HG02763 (cell line): ENCODE results near the gene SMO.

Source experiments
- ATAC-seq: cut with Tn5 transposase; IDR thresholded peaks from one replicate; pipeline ENCODE4 v1.9.1; 2021; ENCODE audit warnings: mild to moderate bottlenecking, moderate library complexity; ENCODE audit not compliant: unreplicated experiment

Gene SMO

DNA sequence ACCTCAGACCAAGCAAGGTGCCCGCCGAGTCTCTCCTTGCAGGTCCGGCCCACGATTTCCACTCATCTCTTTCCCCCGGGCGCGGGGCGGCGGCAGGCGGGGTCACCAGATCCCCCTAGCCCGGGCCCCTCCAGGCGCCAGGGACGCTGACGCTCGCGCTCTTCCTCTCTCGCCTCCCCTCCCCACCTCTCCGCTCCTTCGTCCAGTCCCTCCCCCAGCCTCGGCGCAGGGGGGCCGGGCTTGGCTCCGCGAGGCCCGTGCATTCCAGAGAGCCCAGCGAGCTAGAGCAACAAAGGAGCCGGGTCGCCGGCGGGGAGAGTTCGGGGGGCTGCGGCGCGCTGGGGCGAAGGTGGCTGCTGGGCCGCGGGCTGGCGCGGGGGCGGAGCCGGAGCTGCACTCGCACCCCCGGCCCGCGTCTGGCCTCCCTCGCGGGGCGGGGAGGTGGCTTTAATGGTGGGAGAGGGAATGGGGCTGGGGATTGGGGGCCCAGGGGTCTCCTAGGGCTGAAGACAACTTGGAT is at the start of gene SMO:
SMO (plus strand) TSS at position 262 of the 520 bp plus-strand sequence. CDS start 519 bp downstream, outside the sequence.
- no peak for ATAC-seq

DNA sequence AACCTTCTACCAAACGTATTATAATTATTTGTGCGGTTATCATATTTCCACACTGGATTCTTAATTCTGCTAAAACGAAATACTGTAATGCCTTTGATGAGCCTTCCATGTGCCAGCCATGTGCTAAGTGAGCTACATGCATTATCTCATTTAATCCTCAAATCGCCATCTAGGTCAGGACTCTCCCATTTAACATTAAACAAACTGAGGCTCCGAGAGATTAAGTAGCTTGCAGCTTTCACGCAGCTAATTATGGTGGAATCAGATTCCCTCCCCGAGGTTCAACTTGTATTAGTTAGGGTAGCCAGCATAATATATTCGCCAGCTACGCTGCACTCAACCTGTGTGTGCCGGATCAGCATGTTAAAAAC is 44.7 kb upstream of the SMO start:
- ATAC-seq = no peak

DNA sequence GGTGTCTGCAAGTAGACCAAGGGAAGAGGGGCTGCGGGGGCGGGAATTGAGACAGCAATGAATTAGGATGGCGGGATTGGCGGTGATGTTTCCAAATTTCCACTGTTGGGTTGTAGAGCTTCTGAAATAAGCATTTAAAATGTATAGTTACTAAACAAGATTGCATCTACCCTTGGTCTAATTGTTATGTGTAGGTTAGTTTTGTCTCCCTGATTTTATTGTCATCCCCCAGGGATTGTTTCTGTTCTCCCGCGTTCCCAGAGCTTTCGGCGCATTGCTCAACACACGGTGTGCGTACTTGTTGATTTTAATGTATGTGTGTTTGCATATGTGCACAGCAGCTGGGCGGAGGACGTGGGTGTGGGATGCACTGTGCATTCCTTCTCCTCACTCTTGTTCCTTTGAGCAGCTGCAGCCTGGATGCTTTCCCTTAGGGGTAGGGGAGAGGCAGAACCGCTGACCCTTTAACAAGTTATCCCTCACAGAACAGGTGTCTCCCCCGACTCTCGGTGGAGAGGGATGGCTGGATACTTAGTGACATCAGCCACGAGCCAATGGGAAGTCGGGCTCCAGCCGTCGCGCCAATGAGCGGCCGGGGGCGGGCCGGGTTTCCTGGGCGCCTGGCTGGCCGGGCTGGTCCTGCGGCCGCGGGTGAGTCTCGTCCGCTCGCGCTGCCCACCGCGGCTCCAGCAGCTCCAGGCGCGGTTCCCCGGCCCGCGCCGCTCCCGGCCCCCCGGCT is 44.2 kb upstream of the SMO start, which contains the start of gene TSPAN33:
TSPAN33 (plus strand) TSS at position 613 of the 739 bp plus-strand sequence. CDS start 274 bp downstream, outside the sequence.
- peak; percentile 78 for ATAC-seq

DNA sequence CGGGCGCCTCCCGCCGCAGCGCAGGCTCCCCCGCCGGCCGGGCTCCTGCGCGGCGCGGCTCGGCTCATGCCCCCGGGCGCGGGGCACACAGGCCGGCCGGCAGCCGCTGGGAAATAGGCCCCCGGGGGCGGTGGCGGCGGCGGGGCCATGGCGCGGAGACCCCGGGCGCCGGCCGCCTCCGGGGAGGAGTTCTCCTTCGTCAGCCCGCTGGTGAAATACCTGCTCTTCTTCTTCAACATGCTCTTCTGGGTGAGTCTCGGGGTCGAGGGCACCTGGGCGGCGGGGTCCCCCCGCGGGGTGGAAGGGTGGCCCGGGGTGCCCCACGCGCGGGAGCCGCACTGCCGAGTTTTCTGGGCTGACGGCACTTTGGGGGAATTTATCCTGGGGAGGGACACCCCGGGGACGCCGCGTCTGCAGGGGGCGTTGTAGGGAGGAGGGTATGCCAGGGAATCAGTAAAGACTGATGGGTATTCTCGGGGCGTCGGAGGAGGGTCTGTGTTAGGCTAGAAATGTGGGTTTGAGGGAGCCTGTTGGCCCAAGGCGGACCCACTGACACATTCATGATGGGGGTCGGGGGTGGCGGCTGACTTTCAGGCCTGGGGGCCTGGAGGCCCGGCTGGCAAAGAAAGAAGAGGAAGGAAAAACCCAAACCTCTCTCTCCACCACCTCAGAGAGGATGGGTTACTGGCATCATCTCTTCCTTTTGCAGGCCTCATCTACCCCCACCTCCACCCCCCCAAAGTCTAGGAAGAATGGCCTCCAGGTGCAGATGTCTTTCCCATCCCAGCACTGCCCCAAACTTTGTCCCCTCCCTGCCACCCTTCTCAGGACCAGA is 43.4 kb upstream of the SMO start:
- ATAC-seq = peak; percentile 9

DNA sequence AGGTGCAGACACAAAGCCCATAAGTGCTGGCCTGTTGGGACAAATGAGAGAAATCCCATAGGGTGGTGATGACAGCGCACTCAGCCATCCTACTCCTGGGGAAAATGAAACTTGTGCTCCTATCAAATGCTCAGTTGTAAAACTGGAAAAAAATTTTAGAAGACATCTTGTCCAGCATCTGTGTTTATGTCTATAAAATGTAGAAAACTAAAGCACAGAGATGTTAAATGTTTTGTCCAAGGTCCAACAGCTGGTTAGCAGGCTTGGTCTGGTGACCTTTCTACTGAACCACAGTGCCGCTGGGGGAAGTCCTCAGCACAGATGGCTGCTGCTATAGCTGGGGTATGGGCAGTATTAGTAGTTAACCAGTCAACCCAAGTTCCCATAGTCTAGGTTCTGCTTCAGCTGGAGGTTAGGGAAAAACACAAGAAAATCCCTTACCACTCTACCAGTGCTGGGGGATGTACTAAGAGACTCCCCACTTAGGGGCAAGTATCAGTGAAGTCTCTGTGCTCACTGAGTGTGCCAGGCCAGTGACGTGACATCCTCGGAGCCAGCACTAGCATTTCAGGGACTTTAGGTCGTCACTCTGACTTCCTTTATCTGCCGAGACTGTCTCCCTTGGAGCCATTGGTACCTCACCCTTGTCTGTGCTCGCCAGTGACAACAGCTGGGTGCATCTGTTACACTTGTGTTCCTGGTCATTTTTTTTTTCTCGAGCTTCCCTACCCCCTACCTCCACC is 42.0 kb upstream of the SMO start:
- peak; percentile 51 for ATAC-seq

DNA sequence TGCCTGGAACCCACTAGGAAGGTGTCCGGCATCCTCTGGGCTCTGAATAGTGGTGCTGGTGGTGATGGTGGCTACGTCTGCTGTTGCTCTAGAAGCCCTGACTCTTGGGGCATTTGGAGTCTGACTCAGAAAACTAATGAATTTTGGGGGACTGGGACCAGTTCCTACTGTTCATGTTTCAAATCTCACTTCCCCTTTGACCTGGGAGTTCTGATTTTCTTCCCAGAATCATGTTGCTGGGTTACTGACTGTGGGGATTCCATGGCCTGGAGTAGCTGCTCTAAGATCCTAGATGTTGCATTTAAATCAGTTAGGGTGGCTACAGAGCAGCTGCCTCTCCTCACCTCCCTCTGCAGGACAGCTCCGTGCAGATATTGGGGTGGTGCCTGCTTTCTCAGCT is 40.7 kb upstream of the SMO start:
- no peak for ATAC-seq

DNA sequence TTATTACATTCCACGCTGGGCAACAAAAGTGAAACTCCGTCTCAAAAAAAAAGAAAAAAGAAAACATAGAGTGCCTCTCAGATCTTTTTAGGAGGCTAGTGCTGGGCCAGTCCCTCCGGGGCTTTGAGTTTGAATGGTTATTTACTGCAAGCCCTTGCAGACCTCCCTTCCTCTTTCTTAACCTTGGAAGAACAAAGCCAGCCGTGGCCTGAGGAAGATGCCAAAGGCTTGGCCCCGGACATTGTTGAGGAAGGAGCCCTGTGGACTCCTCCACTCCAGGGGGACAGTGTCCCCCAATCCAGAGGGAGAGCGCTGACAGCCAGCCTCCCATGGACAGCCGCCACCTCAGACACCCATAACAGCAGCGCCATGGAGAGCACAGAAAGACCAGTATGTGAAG is 38.9 kb upstream of the SMO start:
- no peak for ATAC-seq

DNA sequence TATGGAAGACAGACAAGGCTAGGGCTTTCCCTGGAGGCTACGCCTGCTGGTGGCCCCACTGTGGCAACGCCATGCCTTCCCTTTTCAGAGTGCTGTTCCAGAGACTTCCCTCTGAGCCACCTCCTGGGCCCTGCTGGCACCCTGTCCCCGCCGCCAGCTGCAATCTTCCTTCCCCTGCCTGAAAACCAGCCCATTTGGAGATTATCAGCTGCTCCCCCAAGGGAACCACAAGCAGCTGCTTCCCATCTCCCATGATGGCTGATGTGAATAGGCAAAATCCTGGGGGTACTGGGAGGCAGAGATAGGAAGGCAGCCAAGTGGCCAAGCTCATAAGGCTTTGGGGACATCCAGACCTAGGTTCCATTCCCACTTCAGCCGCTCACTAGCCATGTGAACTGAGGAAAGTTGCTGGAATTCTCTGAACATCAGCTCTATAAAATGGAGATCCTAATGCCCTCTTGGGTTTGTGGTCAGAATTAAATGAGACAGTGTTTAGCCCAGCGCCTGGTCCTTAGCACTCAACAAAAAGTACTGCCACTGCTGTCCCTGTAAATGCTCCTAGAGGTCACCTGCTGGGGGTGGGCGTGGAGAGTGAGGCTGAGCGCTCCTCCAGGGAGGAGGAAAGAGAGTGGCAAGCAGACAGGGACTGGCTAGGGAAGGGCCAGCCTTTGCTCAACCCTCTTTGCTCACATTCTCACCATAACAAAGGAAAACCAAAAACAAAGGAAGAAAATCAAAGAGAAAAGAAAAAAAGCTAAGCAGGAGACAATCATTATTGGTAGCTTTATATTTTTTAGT is 38.0 kb upstream of the SMO start:
- no peak for ATAC-seq

DNA sequence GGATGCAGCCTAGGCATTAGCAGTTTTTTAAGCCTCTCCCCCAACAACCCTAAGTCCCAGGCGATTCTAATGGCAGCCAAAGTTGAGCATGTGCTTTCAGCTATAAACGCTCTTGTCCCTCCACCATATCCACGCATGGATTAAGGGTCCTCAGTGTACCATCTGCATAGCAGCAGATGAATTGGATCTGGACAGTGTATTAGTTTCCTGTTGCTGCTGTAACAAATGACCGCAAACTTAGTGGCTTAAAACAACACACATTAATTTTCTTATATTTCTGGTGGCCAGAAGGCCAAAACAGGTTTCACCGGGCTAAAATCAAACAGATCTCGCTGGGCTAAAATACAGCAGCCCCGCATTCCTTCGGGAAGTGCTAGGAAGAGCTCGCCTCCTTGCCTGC is 30.8 kb upstream of the SMO start:
- no peak for ATAC-seq

DNA sequence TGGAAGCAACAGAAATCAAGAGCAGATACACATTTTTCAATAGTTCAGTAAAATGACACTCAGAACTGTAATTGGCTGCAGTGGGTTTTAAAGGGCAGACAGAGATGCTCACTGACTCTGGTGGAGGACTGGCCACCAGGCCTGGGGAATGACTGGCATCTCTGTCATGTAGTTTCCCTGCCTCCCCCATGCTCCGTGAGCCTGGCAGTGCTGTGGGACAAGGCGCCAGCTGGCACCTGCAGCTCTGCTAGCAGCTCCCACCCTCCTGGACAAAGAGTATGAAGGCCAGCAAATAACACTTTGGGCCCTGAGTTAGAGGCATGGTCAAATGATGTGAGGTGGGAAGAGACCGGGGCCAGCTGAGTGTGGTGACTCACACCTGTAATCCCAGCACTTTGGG is 28.9 kb upstream of the SMO start:
- no peak for ATAC-seq

DNA sequence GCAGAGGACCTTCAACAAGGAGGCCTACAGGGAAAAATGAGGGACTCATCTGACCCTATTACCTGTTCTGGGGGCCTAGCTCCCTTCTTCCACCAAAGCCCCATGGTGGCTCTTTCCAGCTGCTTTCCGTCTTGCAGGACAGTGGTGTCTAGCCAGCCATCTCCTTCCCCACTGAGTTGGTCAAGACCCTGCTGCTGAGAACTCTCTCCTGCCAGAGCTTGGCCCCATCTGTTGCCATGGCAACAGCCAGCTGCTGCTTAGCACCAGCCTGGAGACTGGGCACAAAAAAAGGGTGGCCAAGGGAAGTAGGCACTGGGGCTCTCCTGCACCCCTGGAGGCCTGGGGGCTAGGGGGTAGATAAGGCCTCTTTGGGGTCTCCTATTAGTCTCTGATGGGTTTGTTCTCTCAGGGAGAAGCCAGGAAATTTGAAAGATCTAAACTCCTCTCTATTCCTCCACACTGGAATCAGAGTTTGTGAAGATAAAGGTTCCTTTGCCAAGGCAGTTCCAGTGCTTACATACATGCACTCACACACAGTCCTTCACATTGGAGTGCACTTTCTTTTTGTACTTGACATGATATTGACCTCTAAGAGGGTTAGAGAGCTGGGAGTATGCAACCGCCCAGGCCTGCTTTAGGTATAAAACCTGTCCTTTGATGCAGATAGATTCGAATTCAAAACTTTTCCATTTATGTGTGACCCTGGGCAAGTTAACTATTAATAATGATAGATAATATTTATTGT is 28.1 kb upstream of the SMO start:
- ATAC-seq = no peak

DNA sequence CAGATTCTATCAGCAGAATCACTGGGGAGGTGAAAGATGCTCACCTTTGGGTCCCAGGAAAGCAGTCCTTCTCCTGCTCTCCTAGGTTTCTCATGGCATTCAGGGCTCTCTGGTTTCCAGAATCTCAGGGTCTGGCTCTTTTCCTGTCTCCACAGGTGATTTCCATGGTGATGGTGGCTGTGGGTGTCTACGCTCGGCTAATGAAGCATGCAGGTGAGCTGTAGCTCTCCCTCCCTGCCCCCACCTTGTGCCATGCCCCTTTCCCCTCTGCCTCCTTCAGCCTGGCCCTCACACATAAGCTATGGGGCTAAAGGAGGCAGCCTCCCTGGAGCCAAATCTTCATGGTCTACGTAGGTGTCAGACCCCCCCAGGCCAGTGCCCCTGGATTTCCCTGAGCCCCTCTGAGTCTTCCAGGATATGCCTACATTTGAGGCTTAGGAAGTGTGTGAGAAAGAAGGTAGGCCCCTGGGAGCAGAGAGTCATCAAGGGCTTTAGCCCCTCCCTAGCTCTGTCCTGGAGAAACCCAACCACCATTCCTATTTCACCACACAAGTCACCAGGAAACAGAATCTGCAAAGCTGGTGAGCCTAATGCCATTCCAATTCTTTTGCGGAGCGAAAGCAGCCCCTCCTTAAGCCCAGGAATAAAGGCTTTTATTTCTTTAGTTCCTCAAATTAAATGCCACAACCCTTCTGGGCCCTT is 26.8 kb upstream of the SMO start:
- ATAC-seq = no peak

DNA sequence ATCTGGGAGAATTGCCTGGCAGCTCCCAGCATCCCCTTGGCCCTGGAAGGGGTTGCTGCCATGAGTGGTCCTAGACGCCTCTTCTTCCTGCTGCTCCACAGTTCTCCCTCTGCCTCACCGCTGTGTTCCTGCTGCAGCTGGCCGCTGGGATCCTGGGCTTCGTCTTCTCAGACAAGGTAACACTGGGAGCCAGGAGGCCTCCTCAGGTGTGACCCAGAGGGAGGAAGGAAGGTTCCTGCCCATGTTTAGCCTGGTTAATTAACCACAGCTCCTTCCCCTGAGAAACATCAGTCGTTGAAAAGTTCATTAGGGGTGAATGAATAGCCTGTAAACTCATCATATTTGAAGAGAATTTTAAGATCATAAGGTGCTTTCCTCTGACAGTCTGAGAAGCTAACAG is 25.7 kb upstream of the SMO start:
- no peak for ATAC-seq

DNA sequence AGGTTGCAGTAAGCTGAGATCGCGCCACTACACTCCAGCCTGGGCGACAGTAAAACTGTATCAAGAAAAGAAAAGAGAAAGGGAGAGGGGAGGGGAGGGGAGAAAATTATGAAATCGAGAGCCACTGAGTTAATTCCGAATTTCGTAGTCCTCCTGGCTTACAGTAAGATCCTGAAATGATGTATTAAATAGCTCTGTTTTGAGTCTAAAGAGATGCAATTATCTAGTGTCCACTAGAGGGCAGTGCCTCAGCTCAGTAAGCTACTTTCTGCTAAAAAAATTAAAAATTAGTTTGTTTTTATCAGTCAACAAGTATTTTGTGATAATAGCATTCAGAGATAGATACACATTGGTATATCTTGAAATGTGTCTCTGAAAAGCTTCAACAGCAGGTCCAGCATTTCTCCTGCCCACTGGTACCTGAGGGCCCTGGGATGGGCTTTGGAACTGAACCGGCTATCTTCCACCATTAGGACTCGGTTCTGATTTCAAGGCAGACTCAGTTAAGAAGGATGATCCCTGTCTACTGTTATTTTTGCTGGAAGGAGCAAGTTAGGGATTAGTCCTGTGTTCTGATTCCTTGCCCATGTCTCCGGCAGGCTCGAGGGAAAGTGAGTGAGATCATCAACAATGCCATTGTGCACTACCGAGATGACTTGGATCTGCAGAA is 24.4 kb upstream of the SMO start:
- no peak for ATAC-seq

DNA sequence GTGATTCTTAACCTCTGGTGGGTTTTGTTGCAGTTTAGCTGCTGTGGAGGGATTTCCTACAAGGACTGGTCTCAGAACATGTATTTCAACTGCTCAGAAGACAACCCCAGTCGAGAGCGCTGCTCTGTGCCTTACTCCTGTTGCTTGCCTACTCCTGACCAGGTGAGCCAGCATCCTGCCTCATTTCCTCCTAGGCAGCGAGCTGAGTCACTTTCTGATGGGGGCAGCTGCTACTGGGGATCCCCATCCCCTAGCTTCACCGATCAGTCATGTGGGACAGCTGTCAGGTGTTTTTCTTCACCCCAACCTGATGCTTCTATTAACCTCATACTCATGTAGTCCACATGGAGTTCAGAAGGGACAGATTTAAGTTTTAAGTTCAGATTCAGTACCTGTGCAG is 21.7 kb upstream of the SMO start:
- ATAC-seq = no peak

DNA sequence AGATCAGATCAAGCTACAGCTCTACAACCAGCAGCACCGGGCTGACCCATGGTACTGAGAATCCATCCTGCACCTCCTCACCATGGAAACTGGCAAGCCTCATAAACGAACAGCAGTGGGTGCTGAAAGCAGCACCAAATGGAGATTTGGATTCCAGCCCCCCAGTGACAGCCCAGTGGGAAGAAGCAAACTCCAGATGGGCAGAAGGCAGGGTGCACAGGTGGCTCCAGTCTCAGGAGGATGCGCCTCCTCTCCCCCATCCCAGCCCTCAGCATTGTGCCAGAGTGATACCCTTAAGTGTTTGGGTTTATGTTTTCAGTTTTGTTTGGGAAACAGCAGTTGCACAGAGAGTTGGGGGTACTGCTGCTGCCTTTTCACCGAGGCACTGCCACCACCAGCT is 20.6 kb upstream of the SMO start:
- no peak for ATAC-seq

DNA sequence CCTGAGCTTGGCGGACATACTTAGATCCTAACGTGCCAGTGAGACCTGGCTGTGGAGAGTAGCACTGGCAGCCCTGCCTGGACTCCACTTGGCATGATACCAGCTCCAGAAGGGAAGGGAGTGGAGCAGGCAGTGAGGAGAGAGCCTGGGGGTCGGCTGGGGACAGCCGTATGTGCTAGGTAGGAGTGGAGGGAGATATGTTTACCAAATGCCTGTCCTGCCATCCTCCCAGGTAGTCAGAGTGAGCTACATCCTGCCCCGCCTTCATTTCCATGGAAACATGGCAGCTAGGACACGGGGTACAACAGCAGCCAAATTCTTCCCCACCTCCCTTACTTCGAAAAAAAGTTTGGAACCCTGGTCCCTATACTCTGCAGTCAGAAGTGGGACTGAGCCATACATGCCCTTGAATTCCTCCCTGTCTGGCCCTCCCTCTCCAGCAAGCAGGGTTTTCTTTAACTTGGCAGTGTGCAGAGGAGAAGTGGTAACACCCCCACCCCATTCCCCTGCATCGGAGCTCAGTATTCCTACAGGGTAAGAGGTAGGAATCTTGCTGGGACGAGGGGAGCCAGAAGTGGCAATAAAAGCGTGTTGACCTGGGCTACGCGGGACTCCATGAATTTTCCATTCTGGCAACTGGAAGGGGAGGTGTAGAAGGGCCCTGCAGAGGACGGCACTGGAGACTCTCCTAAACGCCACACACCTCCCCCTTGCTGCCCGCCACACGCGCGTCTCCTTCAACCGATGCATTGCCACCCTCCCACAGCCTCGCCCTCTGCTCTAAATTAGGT is 20.0 kb upstream of the SMO start:
- no peak for ATAC-seq

DNA sequence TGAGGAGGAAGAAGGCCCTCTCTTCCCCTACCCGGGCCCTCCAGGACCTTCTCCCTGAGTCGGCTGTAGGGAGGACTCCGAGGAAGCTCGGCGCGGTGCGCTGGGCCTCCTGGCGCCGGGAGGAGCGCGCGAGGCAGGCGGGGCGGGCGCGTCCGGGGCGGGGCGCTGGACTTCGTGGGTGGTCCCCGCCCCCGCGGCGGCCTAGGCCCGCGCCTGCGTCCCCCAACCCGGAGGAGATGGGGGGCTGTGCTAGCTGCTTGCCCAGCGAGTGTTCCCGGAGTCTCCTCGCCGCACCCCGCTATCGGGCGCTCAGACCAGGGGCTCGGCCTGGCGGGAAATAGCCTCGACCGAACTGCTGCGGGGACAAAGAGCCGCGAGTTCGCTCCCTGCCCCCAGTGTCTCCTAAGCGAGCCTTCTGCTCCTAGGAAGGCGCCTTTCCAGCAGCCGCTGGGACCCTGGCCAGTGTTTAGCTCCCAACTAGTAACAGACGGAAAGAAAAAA is 19.2 kb upstream of the SMO start:
- ATAC-seq = no peak
